Measurements from ENCODE around the gene STAT4.

Gene STAT4

DNA sequence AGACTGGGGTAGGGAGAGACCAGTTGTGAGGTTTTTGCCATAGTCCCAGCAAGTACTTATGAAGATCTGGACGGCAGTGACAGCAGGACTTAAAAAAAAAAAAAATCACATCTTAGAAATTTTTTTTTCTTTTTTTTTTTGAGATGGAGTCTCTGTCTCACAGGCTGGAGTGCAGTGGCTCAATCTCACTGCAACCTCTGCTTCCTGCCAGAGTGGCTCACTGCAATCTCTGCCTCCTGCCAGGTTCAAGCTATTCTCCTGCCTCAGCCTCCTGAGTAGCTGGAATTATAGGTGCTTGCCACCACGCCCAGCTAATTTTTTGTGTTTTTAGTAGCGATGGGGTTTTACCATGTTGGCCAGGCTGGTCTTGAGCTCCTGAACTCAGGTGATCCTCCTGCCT is 22.4 kb upstream of the STAT4 start:
- H3K4me1 ChIP-seq (ENCODE audit: control insufficient read depth, insufficient read depth, low read length) = no peaks in the 10 kb centered on the region
- H3K9ac ChIP-seq (ENCODE audit: low read length in 2 of 2) = no peak overlapping the region
- no peaks in the 10 kb centered on the region for H3K9me3 ChIP-seq (ENCODE audit: control insufficient read depth in 2 of 2, low read length in 2 of 2)
- H3K27me3 ChIP-seq (ENCODE audit: control insufficient read depth in 1 of 2, insufficient read depth in 2 of 2, low read length in 2 of 2) = no peaks in the 10 kb centered on the region
- no peaks in the 10 kb centered on the region for H3K36me3 ChIP-seq (ENCODE audit: control insufficient read depth in 2 of 2, insufficient read depth in 2 of 2, low read length in 2 of 2)
- no peak overlapping the region for H3K4me3 ChIP-seq (ENCODE audit: low read length in 2 of 2)
- H3K27ac ChIP-seq (ENCODE audit: low read length) = no peak overlapping the region

DNA sequence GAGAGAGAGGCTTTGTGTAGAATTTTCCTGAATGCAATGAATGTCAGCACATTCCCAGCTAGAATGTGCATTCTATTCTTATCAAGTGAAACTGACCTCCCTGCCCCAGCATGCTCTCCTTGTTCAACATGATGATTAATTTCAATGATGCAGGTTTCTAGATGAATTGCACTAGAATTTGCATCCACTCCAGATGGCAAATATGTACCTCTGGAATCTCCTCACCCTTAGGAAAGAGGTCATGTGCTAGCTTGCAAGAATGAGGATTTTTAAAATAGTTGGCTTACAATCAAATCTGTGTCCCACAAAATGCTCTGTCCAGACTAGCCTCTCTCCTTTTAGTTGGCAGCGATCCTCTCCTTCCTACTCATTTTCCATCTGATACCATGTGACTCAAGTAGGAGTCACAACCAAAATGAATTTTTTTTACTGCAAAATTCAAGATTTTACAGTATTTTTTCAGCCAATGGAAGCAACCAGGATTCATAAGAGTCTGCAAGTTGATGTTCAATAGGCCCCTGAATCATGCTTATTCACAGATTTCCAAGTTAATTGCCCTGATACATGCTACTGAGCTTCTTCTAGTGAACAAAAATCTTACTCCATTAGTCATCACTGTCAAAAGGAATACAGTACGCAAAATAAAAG is 21.0 kb upstream of the STAT4 start:
- H3K9ac ChIP-seq (ENCODE audit: low read length in 2 of 2) = no peak overlapping the region
- peaks cover 3% of the 10 kb centered on the region for H3K4me1 ChIP-seq (ENCODE audit: control insufficient read depth, insufficient read depth, low read length)
- no peak overlapping the region for H3K4me3 ChIP-seq (ENCODE audit: low read length in 2 of 2)
- H3K27me3 ChIP-seq (ENCODE audit: control insufficient read depth in 1 of 2, insufficient read depth in 2 of 2, low read length in 2 of 2) = no peaks in the 10 kb centered on the region
- no peaks in the 10 kb centered on the region for H3K9me3 ChIP-seq (ENCODE audit: control insufficient read depth in 2 of 2, low read length in 2 of 2)
- no peaks in the 10 kb centered on the region for H3K36me3 ChIP-seq (ENCODE audit: control insufficient read depth in 2 of 2, insufficient read depth in 2 of 2, low read length in 2 of 2)
- H3K27ac ChIP-seq (ENCODE audit: low read length) = no peak overlapping the region

DNA sequence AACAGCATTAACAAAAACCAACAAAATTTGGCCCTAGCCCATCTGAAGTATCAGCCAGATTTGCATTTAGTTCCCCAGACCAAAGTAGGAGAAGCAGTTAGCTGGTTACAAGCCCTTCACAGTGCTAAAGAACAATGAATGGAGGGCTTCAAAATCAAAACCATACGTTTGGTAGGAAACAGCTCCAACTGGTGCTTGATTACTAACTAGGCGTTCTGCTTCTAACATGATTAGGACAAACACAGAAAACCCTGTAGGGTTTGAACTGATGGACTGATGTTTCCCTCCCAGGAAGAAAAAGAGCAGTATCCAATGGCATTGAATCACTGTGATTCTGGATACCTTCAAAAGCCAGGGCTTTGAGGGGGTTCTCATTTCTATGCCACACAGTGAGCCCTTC is 20.5 kb upstream of the STAT4 start:
- Histone ChIP-seq H3K4me3 (ENCODE audit: low read length in 2 of 2) (no peak overlapping the region), H3K9me3 (ENCODE audit: control insufficient read depth in 2 of 2, low read length in 2 of 2) (no peaks in the 10 kb centered on the region), H3K4me1 (ENCODE audit: control insufficient read depth, insufficient read depth, low read length) (peaks cover 7% of the 10 kb centered on the region), H3K27me3 (ENCODE audit: control insufficient read depth in 1 of 2, insufficient read depth in 2 of 2, low read length in 2 of 2) (no peaks in the 10 kb centered on the region), H3K9ac (ENCODE audit: low read length in 2 of 2) (no peak overlapping the region), H3K36me3 (ENCODE audit: control insufficient read depth in 2 of 2, insufficient read depth in 2 of 2, low read length in 2 of 2) (no peaks in the 10 kb centered on the region), H3K27ac (ENCODE audit: low read length) (no peak overlapping the region)

DNA sequence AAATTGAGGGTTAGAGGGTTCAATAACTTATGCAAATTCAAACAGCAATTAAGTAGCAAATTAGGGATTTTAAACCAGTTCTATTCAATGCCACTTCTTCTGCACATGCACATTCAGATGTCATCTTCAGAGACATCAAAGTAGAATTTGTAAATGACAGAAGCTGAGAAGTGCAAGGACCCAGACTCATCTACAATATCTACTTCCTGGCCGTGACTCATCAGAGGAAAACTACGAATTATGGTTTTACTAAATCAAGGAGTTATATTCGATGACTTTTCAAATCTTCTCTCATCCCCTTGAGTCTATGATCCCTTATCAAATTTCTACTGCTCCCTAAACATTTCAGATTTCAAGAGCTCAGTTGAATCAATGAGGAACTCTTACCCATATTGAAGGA is 20.0 kb upstream of the STAT4 start:
- Histone ChIP-seq H3K4me3 (ENCODE audit: low read length in 2 of 2) (no peak overlapping the region), H3K36me3 (ENCODE audit: control insufficient read depth in 2 of 2, insufficient read depth in 2 of 2, low read length in 2 of 2) (no peaks in the 10 kb centered on the region), H3K4me1 (ENCODE audit: control insufficient read depth, insufficient read depth, low read length) (peaks cover 8% of the 10 kb centered on the region), H3K9me3 (ENCODE audit: control insufficient read depth in 2 of 2, low read length in 2 of 2) (no peaks in the 10 kb centered on the region), H3K9ac (ENCODE audit: low read length in 2 of 2) (no peak overlapping the region), H3K27ac (ENCODE audit: low read length) (no peak overlapping the region), H3K27me3 (ENCODE audit: control insufficient read depth in 1 of 2, insufficient read depth in 2 of 2, low read length in 2 of 2) (no peaks in the 10 kb centered on the region)

DNA sequence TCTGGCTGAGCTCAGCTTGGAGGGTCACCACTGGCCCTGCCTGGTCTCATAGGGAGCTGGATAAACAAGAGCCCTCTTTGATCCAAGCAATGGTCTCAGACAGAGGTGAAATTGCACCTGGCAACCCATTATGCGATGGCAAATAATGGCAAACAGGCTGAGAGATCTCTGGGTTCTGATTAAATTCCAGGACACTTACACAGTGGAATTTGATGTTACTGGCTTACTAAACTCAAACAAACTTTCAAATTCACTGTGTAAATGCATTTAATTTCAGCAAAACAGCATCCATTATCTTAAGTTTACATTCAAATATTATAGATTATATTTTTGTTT is 19.5 kb upstream of the STAT4 start:
- H3K27ac ChIP-seq (ENCODE audit: low read length) = no peak overlapping the region
- peaks cover 8% of the 10 kb centered on the region for H3K4me1 ChIP-seq (ENCODE audit: control insufficient read depth, insufficient read depth, low read length)

DNA sequence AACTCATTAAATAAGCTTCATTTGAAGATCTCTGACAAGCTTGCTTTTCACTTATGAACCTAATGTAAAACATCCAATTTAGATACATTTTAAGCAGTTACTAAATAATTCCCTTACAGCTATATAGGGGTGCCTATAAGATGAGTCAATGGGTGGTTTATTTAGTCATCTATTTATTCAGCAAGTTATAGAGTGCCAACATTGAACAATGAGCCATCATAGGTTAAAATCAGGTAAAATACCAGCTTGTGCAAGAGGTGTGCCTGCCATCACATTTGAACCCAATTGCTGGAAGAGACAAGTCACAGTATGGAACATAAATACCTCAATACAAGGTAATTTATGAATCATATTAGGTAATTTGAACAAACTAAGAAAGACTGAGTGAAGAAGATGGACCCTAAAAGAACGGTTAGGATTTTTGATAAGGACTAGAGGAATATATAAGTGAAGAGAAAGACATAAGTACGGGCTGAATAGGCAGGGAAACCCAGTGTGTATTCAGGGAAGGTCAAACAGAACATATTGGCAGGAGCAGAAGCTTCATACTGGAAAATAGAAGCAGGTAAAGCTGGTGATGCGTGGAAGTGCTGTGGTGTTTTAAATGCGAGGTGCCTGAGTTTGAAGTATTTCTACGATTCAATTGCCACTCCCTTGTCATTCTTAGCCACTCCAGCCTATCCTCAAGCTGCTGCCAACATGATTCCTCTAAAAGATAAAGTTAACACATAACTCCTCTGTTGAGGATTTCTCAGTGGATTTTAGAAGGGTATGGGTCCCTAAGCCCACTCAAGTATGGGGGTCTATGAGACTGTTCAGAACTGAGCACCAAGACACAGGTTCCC is 18.9 kb upstream of the STAT4 start:
- H3K4me1 ChIP-seq (ENCODE audit: control insufficient read depth, insufficient read depth, low read length) = peaks cover 8% of the 10 kb centered on the region
- H3K27ac ChIP-seq (ENCODE audit: low read length) = no peak overlapping the region

More for the DNA sequence above, 19.5 kb upstream of the STAT4 start:
- Histone ChIP-seq H3K9ac (ENCODE audit: low read length in 2 of 2) (no peak overlapping the region), H3K27me3 (ENCODE audit: control insufficient read depth in 1 of 2, insufficient read depth in 2 of 2, low read length in 2 of 2) (no peaks in the 10 kb centered on the region), H3K36me3 (ENCODE audit: control insufficient read depth in 2 of 2, insufficient read depth in 2 of 2, low read length in 2 of 2) (no peaks in the 10 kb centered on the region), H3K4me3 (ENCODE audit: low read length in 2 of 2) (no peak overlapping the region), H3K9me3 (ENCODE audit: control insufficient read depth in 2 of 2, low read length in 2 of 2) (no peaks in the 10 kb centered on the region)

DNA sequence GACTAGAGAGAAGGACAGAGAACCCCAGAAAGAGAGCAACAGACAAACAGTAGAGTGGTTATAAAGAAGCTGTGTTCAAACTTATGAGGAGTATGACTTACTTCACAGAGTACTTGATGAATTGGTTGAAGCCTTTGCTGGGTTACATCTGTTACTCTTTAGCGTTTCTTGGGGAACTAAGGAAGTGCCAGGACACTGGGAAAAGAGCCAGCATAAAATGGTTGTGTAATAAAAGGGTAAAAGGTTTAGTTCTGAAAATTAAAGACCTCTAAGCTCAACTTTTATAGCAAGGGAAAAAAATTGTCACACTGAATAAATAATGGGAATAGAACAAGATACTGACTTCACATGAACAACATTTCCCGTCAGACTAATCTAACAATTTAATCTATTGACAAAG is 17.0 kb upstream of the STAT4 start:
- Histone ChIP-seq H3K9ac (ENCODE audit: low read length in 2 of 2) (no peak overlapping the region), H3K4me3 (ENCODE audit: low read length in 2 of 2) (no peak overlapping the region), H3K27me3 (ENCODE audit: control insufficient read depth in 1 of 2, insufficient read depth in 2 of 2, low read length in 2 of 2) (no peaks in the 10 kb centered on the region), H3K9me3 (ENCODE audit: control insufficient read depth in 2 of 2, low read length in 2 of 2) (no peaks in the 10 kb centered on the region), H3K27ac (ENCODE audit: low read length) (no peak overlapping the region), H3K4me1 (ENCODE audit: control insufficient read depth, insufficient read depth, low read length) (peaks cover 8% of the 10 kb centered on the region), H3K36me3 (ENCODE audit: control insufficient read depth in 2 of 2, insufficient read depth in 2 of 2, low read length in 2 of 2) (no peaks in the 10 kb centered on the region)

More for the DNA sequence above, 18.9 kb upstream of the STAT4 start:
- Histone ChIP-seq H3K36me3 (ENCODE audit: control insufficient read depth in 2 of 2, insufficient read depth in 2 of 2, low read length in 2 of 2) (no peaks in the 10 kb centered on the region), H3K9ac (ENCODE audit: low read length in 2 of 2) (no peak overlapping the region), H3K27me3 (ENCODE audit: control insufficient read depth in 1 of 2, insufficient read depth in 2 of 2, low read length in 2 of 2) (no peaks in the 10 kb centered on the region), H3K4me3 (ENCODE audit: low read length in 2 of 2) (no peak overlapping the region), H3K9me3 (ENCODE audit: control insufficient read depth in 2 of 2, low read length in 2 of 2) (no peaks in the 10 kb centered on the region)

DNA sequence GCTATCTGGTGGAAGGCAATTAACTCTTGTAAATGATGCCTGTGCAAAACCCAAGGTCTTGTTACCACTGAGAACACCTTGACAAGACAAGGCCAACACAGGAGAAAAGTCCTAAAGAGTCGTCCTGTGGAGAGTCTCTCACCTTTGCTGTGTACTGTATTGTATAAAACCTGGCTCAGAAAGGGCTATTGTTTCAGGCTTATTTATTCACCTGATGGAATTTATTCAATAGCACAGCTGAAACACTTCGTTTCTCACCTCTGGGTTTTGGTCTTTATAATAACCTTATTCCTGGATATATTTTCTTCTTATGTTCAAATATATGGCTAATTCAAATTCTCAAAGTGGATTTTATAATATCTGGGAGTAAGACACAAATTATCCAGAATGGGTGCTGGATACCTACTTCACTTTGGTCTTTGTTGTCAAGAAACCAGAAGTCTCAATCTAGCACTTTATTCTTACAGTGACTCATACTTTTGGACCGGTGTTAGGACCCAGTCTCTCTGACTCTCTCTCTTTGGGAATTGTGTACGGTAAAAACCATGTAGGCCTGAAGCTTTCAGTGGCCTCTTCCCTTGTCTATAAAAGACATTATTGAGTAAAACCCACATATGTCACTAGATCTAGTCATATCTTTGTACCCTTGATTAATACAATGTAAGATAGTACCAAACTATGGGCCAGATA is 16.1 kb upstream of the STAT4 start:
- no peaks in the 10 kb centered on the region for H3K9me3 ChIP-seq (ENCODE audit: control insufficient read depth in 2 of 2, low read length in 2 of 2)
- H3K36me3 ChIP-seq (ENCODE audit: control insufficient read depth in 2 of 2, insufficient read depth in 2 of 2, low read length in 2 of 2) = no peaks in the 10 kb centered on the region
- H3K4me1 ChIP-seq (ENCODE audit: control insufficient read depth, insufficient read depth, low read length) = peaks cover 8% of the 10 kb centered on the region
- no peak overlapping the region for H3K4me3 ChIP-seq (ENCODE audit: low read length in 2 of 2)
- H3K27ac ChIP-seq (ENCODE audit: low read length) = no peak overlapping the region
- H3K9ac ChIP-seq (ENCODE audit: low read length in 2 of 2) = no peak overlapping the region
- H3K27me3 ChIP-seq (ENCODE audit: control insufficient read depth in 1 of 2, insufficient read depth in 2 of 2, low read length in 2 of 2) = no peaks in the 10 kb centered on the region

DNA sequence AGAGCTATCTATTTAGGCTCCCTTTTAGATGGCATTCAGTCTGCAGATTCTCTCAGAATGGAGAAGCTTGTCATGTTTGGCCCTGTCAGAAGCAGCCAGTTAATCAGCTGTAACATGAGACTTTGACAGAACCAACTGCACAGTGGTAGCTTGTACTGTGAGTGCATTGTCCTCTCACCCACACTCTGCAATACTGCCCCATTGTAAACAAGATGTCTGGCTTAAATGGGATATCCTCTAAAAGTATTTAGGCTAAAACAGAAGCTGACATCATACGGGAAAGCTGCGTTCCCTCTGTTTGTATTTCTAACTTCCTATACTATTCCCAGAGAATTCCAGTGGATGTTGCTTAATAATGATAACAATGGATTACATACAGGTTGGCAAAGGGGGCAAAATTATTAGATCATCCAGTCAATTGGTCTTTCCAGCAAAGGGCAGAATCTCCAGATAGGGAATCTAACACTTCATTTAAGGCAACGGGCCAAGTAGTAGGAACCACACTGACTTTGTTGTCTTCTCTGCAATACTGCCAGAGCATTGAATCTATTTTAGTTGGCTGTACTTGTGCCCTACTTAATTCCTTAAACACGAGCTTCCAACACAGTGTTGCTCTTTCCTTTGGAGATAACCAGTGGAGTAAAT is 15.4 kb upstream of the STAT4 start:
- H3K4me1 ChIP-seq (ENCODE audit: control insufficient read depth, insufficient read depth, low read length) = peaks cover 8% of the 10 kb centered on the region
- H3K36me3 ChIP-seq (ENCODE audit: control insufficient read depth in 2 of 2, insufficient read depth in 2 of 2, low read length in 2 of 2) = no peaks in the 10 kb centered on the region
- H3K27me3 ChIP-seq (ENCODE audit: control insufficient read depth in 1 of 2, insufficient read depth in 2 of 2, low read length in 2 of 2) = no peaks in the 10 kb centered on the region
- H3K27ac ChIP-seq (ENCODE audit: low read length) = no peak overlapping the region
- H3K9me3 ChIP-seq (ENCODE audit: control insufficient read depth in 2 of 2, low read length in 2 of 2) = no peaks in the 10 kb centered on the region
- no peak overlapping the region for H3K9ac ChIP-seq (ENCODE audit: low read length in 2 of 2)
- H3K4me3 ChIP-seq (ENCODE audit: low read length in 2 of 2) = no peak overlapping the region

DNA sequence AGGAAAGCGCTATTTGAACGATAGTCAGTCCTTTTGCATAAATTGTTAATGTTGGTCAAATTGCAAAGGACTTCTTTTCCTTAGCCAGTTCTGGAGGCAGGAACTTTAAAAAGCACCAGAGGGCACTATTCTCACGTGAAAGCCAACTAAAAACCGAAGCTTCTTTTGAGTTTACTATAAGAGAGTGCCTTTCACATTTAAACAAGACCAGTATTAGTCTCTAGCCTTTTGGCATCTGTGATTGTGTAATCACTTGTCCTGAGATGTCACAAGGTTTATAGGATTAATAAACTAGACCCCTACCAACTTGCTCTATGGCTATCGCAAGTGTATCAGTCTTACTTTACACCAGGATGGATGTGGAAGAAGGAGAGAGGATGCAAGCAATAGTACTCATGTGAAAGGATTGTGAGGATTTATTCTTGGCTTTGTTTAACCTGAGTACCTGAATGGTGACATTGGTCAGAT is 14.4 kb upstream of the STAT4 start:
- no peaks in the 10 kb centered on the region for H3K9me3 ChIP-seq (ENCODE audit: control insufficient read depth in 2 of 2, low read length in 2 of 2)
- H3K27me3 ChIP-seq (ENCODE audit: control insufficient read depth in 1 of 2, insufficient read depth in 2 of 2, low read length in 2 of 2) = no peaks in the 10 kb centered on the region
- H3K4me3 ChIP-seq (ENCODE audit: low read length in 2 of 2) = no peak overlapping the region
- H3K4me1 ChIP-seq (ENCODE audit: control insufficient read depth, insufficient read depth, low read length) = peaks cover 8% of the 10 kb centered on the region
- no peaks in the 10 kb centered on the region for H3K36me3 ChIP-seq (ENCODE audit: control insufficient read depth in 2 of 2, insufficient read depth in 2 of 2, low read length in 2 of 2)
- no peak overlapping the region for H3K9ac ChIP-seq (ENCODE audit: low read length in 2 of 2)
- no peak overlapping the region for H3K27ac ChIP-seq (ENCODE audit: low read length)
